IPS-11a (cell line): ENCODE measurements around the gene BIRC7.

Experiments used
- H3K4me3 ChIP-seq: one replicate; pipeline ENCODE4 v1.5.1; 2013; ENCODE audit warnings: low read depth, low read length, control low read depth

The BIRC7 gene

GRCh38 chr20:63235399-63235983 is at the start of gene BIRC7:
Gene BIRC7 (plus strand): TSS chr20:63235905. CDS start chr20:63236097, 192 bp downstream.
- H3K4me3 ChIP-seq = no peak within 1 kb of the TSS

GRCh38 chr20:63186084-63186483 is 49.6 kb upstream of the BIRC7 start:
- no peak overlapping the region for H3K4me3 ChIP-seq

DNA sequence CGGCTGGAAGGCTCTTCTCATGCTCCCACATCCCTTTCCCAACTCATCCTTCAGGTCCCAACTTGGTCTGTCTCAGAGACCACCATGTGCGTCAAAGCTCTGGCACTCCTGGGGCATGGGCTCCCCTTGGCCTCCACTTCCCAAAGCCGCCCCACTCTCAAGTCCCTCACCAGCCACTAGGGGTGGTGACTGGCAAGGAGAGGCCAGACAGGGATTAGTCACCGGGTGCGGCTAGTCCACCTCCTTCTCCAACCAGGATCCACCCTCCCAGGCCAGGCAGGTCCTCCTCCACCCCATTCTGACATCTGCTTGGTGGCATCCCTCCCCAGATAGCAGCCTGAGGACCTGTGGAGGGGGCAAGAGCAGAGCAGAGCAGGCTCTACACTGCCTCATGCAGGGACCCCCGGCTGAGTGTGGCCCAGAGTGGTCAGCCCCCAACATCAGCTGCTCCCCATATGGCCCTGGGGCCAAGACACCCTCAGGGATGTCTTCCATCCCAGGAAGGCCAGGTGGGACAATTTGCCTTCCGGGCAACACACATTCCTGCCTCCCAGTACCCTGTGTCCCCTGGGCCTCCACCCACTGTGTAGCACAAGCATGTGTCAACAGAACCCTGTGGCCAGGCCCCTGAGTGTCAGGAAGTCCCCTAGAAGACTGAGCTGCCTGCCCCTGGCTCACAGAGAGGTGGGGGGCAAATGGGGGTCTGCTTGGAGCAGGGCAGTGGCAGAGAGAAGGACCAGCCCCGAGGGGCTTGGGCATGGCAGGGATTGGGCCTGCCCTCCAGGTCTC is 49.0 kb upstream of the BIRC7 start:
- H3K4me3 ChIP-seq = no peak overlapping the region

GRCh38 chr20:63187338-63188158 is 48.2 kb upstream of the BIRC7 start:
- no peak overlapping the region for H3K4me3 ChIP-seq

DNA sequence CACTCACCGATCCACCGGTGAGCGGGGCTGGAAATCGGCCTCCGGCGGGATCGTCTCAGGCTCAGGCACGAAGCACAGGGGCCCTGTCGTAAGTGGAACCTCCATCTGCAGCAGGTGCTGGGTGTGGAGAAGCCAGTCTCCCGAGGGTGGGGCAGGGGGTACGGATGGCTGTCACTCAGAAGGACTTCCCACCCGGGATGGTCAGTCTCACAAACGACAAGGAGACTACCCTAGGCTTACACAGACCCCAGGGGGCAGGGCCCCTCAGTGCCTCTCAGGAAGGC is 47.6 kb upstream of the BIRC7 start:
- H3K4me3 ChIP-seq = no peak overlapping the region

- no peak overlapping the region for H3K4me3 ChIP-seq
Measured at GRCh38 chr20:63188641-63189321, 46.9 kb upstream of the BIRC7 start.

- H3K4me3 ChIP-seq = no peak overlapping the region
Measured at GRCh38 chr20:63189322-63189642, 46.4 kb upstream of the BIRC7 start.

DNA sequence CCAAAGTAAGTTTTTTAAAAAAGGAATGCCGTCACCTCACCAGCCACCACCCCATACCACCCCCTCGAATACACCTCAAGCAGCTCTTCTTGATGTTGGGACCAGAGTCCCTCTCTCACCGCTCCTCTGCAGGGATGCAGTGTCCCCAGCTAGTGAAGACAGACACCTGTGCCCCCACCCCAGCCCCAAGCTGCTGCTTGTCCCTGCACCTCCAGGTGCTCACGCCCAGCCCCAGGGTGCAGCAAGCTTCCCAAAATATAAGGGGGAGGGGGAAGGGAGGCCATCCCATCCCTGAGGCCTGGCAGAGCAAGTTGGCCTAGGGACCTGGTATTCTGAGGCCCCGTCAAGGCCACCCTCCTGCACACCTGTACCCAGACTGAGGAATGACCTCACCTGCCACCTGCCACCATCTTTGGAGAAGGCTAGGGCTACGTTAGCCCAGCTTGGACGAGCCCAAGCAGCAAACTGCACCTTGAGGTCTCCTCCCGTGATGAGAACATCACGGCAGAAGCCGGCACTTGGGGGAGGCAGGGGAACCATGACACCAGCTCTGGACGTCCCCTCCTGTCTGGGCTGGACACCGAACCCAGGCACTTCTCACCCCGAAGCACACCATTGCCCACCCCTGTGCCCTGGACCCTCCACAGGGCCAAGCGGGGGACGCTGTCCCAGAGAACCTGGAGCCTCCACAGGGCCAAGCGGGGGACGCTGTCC is 45.7 kb upstream of the BIRC7 start:
- H3K4me3 ChIP-seq = no peak overlapping the region

DNA sequence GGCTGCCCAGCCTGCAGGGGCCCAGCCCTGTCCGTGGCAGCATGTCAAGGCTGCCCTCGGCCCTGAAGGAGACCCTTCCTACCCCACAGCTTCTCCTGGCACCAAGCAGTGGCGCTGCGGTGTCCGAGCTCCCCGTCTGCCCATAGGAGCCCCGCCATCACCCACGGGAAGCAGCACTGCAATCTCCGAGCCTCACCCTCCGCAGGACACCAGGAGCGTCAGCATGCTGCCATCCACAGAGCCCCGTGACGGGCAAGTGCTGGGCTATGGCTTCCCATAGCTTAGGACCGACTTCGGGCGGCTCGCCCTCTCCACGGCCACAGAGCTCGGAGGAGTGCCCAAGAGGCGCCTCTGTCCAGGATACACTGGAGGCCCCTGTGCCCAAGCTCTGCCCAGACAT is 44.9 kb upstream of the BIRC7 start:
- no peak overlapping the region for H3K4me3 ChIP-seq

- H3K4me3 ChIP-seq = no peak overlapping the region
Measured at GRCh38 chr20:63191400-63191799, 44.3 kb upstream of the BIRC7 start.

DNA sequence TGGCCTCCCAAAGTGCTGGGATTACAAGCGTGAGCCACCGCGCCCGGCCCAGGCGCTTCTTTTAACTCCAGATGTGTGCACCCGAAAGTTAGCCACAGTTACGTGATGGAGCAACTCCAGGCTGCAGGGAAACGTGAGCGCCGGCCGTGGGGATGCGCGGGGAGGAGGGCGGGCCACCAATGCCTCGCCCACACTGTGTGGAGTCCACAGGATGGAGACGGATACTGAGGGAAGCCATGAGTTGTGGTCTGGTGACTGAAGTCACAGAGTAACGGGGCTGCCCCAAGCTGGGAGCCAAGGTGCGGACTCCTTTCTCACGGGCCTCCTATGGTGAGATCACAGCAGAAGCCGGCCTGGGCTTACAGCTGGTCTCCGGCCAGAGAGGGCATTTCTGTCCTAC is 43.0 kb upstream of the BIRC7 start:
- no peak overlapping the region for H3K4me3 ChIP-seq

DNA sequence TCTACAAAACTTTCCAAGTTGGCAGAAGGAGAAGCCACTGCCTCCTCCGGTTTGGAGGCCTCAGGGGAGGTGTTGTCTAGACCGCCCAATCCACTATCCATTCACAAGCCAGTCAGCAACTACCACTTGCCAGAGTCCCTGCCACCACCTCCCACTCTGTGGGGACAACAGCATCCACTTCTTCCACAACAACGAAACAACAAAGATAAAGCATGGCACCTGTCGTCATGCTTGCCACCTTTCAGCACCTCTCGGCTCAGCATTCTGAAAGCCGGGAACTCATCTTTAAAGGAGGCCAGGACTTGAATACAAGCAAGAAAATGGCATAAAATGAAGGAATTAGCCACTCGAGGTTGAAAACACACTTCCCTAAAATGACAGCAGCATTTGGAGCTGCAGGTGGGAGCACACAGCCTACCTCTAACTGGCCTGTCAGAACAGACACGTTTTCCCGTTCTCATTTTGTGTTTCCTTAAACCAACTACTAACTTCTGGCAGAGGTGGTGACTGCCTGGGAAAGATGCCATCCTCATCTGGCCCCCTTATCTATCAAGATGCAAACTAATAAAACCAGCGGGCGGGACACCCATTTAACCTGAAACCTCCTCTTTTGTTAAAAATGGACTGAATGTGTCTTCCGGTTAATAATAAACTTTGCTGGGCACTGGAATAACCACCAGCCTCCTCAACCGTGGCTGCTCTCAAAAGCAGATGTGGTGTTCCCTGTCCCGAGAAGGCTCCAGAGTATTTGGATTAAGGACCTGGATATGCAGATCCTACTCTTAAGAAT is 41.5 kb upstream of the BIRC7 start:
- H3K4me3 ChIP-seq = no peak overlapping the region

DNA sequence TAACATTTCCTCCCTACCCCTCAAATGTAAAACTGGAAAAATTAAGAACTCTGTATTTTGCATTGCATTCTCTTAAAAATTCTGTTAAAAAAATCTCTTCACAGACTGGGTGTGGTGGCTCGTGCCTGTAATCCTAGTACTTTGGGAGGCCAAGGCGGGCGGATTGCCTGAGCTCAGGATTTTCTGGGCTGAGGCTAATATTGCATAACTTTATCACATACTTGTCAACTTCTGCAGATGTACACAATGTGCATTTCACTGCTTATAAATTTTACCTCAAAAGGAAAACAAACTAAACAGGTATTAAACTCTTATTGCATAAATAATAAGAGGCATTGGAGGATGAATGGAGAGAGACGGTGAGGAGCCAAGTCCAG is 40.9 kb upstream of the BIRC7 start:
- H3K4me3 ChIP-seq = no peak overlapping the region

DNA sequence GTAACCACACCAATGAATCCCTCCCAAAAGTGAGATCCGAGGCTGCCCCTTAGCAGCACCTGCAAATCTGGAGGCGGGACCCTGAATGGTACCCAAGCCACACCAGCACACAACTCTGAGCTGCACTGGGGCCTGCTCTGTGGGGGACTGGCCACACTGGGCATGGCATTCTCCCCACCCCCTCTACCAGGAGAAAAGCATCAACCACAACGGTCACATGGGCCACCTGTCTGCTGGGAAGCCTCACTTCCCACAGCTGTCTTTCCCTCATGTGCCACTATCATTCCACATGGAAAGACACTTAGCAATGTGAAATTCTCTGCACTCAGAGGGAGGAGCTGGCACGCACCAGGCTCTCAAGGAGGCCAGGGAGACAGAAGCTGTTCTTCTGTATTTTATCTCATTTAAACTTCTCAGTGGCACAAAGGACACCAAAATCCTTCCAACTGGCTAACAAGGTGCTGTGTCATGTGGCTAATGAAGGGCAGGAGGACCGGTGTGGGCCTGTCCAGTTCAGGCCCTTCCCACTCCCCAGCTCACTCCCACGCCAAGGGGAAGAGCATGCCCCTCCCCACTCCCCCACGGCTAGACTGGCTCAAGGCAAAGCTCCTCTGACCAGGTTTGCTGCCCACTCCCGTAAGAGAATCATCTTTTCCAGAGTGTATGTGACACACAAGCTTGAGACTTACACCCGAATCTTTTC is 38.8 kb upstream of the BIRC7 start:
- no peak overlapping the region for H3K4me3 ChIP-seq

DNA sequence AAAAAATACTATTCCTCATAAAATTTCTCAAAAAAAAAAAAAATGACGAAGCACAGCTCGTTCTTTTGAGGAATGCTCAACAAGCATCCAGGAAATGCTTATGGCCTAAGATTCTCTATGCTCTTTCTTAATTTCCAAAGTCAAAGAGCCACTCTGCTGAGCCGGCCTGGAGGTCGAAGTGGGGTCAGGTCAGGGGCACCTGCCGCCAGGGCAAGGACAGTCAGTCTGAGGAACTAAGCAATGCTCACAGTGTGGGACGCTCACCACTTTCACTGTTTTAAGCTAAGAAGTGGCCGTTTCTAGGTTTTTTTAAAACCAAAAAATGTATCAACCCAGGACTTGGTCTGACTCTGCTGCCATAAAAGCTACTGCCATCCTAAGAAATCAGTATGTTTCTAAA is 37.1 kb upstream of the BIRC7 start:
- no peak overlapping the region for H3K4me3 ChIP-seq

GRCh38 chr20:63202021-63202420 is 33.7 kb upstream of the BIRC7 start:
- H3K4me3 ChIP-seq = no peak overlapping the region

- no peak overlapping the region for H3K4me3 ChIP-seq
Measured at GRCh38 chr20:63202811-63203526, 32.7 kb upstream of the BIRC7 start.

GRCh38 chr20:63204362-63204761 is 31.3 kb upstream of the BIRC7 start:
- H3K4me3 ChIP-seq = no peak overlapping the region

DNA sequence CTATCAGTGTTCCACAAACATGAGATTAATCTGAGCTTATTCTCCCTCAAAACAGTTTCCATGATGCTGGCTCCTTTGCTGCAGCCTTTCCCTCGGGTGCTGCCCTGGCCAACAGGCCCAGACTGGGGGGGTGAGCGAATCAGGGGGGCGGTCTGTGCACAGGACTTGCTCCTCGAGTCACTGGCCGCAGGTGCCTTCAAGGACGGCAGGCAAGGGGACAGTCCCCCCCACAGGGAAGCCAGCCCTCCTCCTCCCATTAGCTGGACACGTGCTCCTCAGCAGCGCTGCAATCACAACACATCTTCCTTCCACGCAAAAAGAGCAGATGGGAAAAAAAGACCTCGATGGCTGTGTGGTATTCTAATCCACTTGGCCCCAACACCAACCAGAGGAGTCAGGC is 29.8 kb upstream of the BIRC7 start:
- H3K4me3 ChIP-seq = no peak overlapping the region
